HCT116 (cell line): Measurements from ENCODE around the gene NYAP1. TPM values are rescaled to one million over a fixed set of nuclear protein-coding genes. Genes with fewer than 3 reads are reported as not detected.

Experiments
- ATAC-seq: fragments of 200-7000 bp; cut with Tn5 transposase; 2 replicates; pipeline ENCODE4 v1.9.1; 2020; ENCODE audit warnings: mild to moderate bottlenecking, moderate library complexity
- BruUV-seq: library from RNA; stranded (reverse); fragments of 400-500 nt; replicated peaks from 2 replicates; lab custom pipeline; 2021; lab: Mats Ljungman, UMichigan
- CTCF ChIA-PET: fragments of 300-600 bp; sonication (Branson Sonifier 250); formaldehyde crosslinking; loops from one replicate; lab custom pipeline; 2021; ENCODE audit warnings: antibody characterized with exemption; lab: Charles Lee
- POLR2A ChIA-PET: fragments of 300-600, 350-600 bp; sonication (Branson Sonifier 250); formaldehyde crosslinking; loops from one replicate; lab custom pipeline; 2021; ENCODE audit warnings: antibody characterized with exemption; lab: Charles Lee
- RAD21 ChIA-PET, 2 experiments: fragments of 300-600 bp; sonication (Branson Sonifier 250); formaldehyde crosslinking; loops; one replicate each; lab custom pipeline; 2023; ENCODE audit warnings: low total read pairs in 2 of 2; ENCODE audit not compliant: uncharacterized antibody in 2 of 2, unreplicated experiment in 2 of 2, low non-redundant PET in 1 of 2; lab: Charles Lee
- DNase-seq: peaks from one replicate; pipeline ENCODE4 v3.0.0-alpha.2; 2010; ENCODE audit warnings: low read depth, low spot score
- H2AFZ ChIP-seq: fragments of 200-600 bp; shearing (Covaris generic), sonication (generic); 2 replicates; pipeline ENCODE4 v1.6.1; 2017; ENCODE audit warnings: low read depth, mixed run types, mixed read lengths, antibody characterized with exemption, low read length; ENCODE audit not compliant: poor library complexity, severe bottlenecking
- H3K27ac ChIP-seq: 2 replicates; pipeline ENCODE4 v1.5.1; 2012; ENCODE audit warnings: low read depth, low read length
- H3K27me3 ChIP-seq: fragments of 200-600 bp; sonication (generic); 2 replicates; pipeline ENCODE4 v1.6.1; 2016; ENCODE audit warnings: mixed run types, low read length, mixed read lengths; ENCODE audit not compliant: insufficient read depth
- H3K36me3 ChIP-seq, 2 experiments: fragments of 200-500 bp in 1 of 2; fragments of 200-600 bp in 1 of 2; sonication (Bioruptor generic) in 1 of 2; sonication (generic) in 1 of 2; 2 replicates each; pipeline versions ENCODE4 v1.5.1 to v1.6.1; 2014 to 2016; ENCODE audit warnings: low read length in 2 of 2, inconsistent platforms in 1 of 2, mixed read lengths in 1 of 2, mixed run types in 1 of 2; ENCODE audit not compliant: insufficient read depth in 2 of 2, control insufficient read depth in 1 of 2
- H3K4me1 ChIP-seq, 2 experiments: fragments of 200-600 bp in 1 of 2; sonication (generic) in 1 of 2; 2 replicates each; pipeline versions ENCODE4 v1.5.1 to v1.6.1; 2012 to 2017; ENCODE audit warnings: low read length in 2 of 2, inconsistent platforms in 1 of 2, mild to moderate bottlenecking in 1 of 2, mixed read lengths in 1 of 2, mixed run types in 1 of 2, moderate library complexity in 1 of 2; ENCODE audit not compliant: insufficient read depth in 2 of 2, control insufficient read depth in 1 of 2
- H3K4me2 ChIP-seq: fragments of 200-600 bp; sonication (generic); 2 replicates; pipeline ENCODE4 v1.6.1; 2017; ENCODE audit warnings: mixed run types, low read length, mixed read lengths
- H3K4me3 ChIP-seq, 2 experiments: fragments of 200-600 bp in 1 of 2; sonication (generic) in 1 of 2; replicated peaks in 1 of 2; 2 replicates each; pipeline ENCODE4 v1.5.1; 2011 to 2016; ENCODE audit warnings: low read length in 2 of 2, control low read depth in 1 of 2, low read depth in 1 of 2, mild to moderate bottlenecking in 1 of 2, mixed read lengths in 1 of 2, mixed run types in 1 of 2
- H3K79me2 ChIP-seq: fragments of 200-600 bp; sonication (generic); 2 replicates; pipeline ENCODE4 v1.6.1; 2017; ENCODE audit warnings: mild to moderate bottlenecking, mixed run types, low read length, moderate library complexity, mixed read lengths; ENCODE audit not compliant: insufficient read depth
- H3K9ac ChIP-seq: fragments of 200-600 bp; sonication (generic); 2 replicates; pipeline ENCODE4 v1.6.1; 2016; ENCODE audit warnings: low read length, mixed read lengths
- H3K9me2 ChIP-seq: fragments of 200-600 bp; sonication (generic), shearing (Covaris generic); 2 replicates; pipeline ENCODE4 v1.6.1; 2017; ENCODE audit warnings: mixed run types, mild to moderate bottlenecking, moderate library complexity; ENCODE audit not compliant: insufficient read depth
- H3K9me3 ChIP-seq, 2 experiments: fragments of 200-500 bp in 1 of 2; fragments of 200-600 bp in 1 of 2; sonication (Bioruptor generic) in 1 of 2; sonication (generic) in 1 of 2; 2 replicates each; pipeline ENCODE4 v1.6.1; 2014 to 2017; ENCODE audit warnings: low read length in 2 of 2, mixed read lengths in 2 of 2, inconsistent platforms in 1 of 2, low read depth in 1 of 2, mild to moderate bottlenecking in 1 of 2, mixed run types in 1 of 2, moderate library complexity in 1 of 2; ENCODE audit not compliant: control insufficient read depth in 1 of 2, insufficient read depth in 1 of 2
- H4K20me1 ChIP-seq: fragments of 200-600 bp; sonication (generic), shearing (Covaris generic); 2 replicates; pipeline ENCODE4 v1.6.1; 2017; ENCODE audit warnings: mixed run types, mild to moderate bottlenecking, moderate library complexity; ENCODE audit not compliant: insufficient read depth
- EZH2 ChIP-seq: fragments of 200-600 bp; sonication (generic); IDR thresholded peaks from 2 replicates; pipeline ENCODE4 v1.6.1; 2017; ENCODE audit warnings: antibody characterized with exemption, mixed run types
- RAD21 ChIP-seq: IDR thresholded peaks from 2 replicates; pipeline ENCODE4 v1.6.1; 2012; ENCODE audit warnings: low read depth, mild to moderate bottlenecking
- SIN3A ChIP-seq: IDR thresholded peaks from 2 replicates; pipeline ENCODE4 v1.6.1; 2012; ENCODE audit warnings: low read depth
- TCF7L2 ChIP-seq: IDR thresholded peaks from 2 replicates; pipeline ENCODE4 v1.7.0; 2011; ENCODE audit warnings: borderline replicate concordance, inconsistent platforms; ENCODE audit not compliant: insufficient read depth, insufficient read length; ENCODE audit errors: extremely low read depth
- ZBTB33 ChIP-seq: IDR thresholded peaks from 2 replicates; pipeline ENCODE4 v1.6.1; 2011; ENCODE audit warnings: mild to moderate bottlenecking, low read length, moderate library complexity; ENCODE audit not compliant: insufficient replicate concordance; ENCODE audit errors: extremely low read depth
- intact Hi-C: fragments of 100-400 bp; cut with micrococcal nuclease; formaldehyde crosslinking; loops from 2 replicates; pipeline ENCODE4 v1.10.0; 2022
- total RNA-seq: library from RNA; stranded (reverse); gene quantifications from one replicate; pipeline ENCODE4 v1.2.1, GENCODE V29; 2021; ENCODE audit not compliant: unreplicated experiment

The NYAP1 gene
- total RNA-seq, 1 experiment from 2014 or later: 6.7 TPM

GRCh38 chr7:100486111-100486636 lies 2.4 kb downstream of the NYAP1 start:
- Histone ChIP-seq H3K36me3 (no peaks in the 10 kb centered on the region), H3K27me3 (no peaks in the 10 kb centered on the region), H3K4me1 (peaks cover 14 to 48% of the 10 kb centered on the region in 2 experiments), H3K4me3 (no peak overlapping the region), H2AFZ (no peak overlapping the region), H3K79me2 (no peaks in the 10 kb centered on the region), H4K20me1 (no peaks in the 10 kb centered on the region), H3K9ac (no peak overlapping the region), H3K27ac (peak overlapping the region; percentile 49; the same call in 1 of the 2 replicates), H3K9me2 (no peaks in the 10 kb centered on the region), H3K4me2 (peak overlapping the region; percentile 59; the same call in 1 of the 2 replicates), H3K9me3 (no peaks in the 10 kb centered on the region)
- TF ChIP-seq RAD21 (no peak), EZH2 (no peak), ZBTB33 (no peak), SIN3A (no peak), TCF7L2 (no peak)
- ChIA-PET CTCF (no interaction called here), POLR2A (no interaction called here), RAD21 (no interaction called here)
- no TSS peak for BruUV-seq
- intact Hi-C loops: no loop called here
- DNase-seq (no peak), ATAC-seq (no peak)
